ENCODE results near the gene INPP5D.

Gene INPP5D

DNA sequence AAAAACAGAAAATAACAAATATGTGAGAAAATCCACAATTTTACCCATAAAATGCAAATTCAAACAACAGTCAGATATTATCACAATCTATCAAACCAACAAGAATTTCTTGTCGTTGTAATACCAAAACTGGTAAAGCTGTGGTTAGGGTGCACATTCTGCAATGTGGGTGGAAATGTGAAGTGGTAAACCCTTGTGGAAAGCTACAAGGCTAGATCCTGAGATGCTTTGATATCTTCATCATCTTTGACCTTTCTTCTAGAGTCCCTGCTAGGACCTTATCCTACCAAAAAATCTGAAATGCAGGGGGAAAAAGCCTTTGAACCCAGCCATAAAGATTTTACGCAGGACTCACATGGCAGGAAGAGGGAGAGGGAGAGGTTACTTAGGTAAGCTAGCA lies 174.1 kb downstream of the INPP5D start:
- peaks cover 4% of the 10 kb centered on the region; the same call in 1 of the 2 replicates for H3K4me1 ChIP-seq
- no peak for TF ChIP-seq Cebpa-rat (IDR thresholded peaks at IDR 0.05)
- no peaks in the 10 kb centered on the region for H4K20me1 ChIP-seq
- no peak overlapping the region for H3K4me2 ChIP-seq
- no peak overlapping the region for H3K4me3 ChIP-seq
- H3K9ac ChIP-seq: no peak overlapping the region
- H3K27me3 ChIP-seq: no peaks in the 10 kb centered on the region
- H3K27ac ChIP-seq: no peak overlapping the region
- no peaks in the 10 kb centered on the region for H3K36me3 ChIP-seq
- H3K9me3 ChIP-seq: no peaks in the 10 kb centered on the region

DNA sequence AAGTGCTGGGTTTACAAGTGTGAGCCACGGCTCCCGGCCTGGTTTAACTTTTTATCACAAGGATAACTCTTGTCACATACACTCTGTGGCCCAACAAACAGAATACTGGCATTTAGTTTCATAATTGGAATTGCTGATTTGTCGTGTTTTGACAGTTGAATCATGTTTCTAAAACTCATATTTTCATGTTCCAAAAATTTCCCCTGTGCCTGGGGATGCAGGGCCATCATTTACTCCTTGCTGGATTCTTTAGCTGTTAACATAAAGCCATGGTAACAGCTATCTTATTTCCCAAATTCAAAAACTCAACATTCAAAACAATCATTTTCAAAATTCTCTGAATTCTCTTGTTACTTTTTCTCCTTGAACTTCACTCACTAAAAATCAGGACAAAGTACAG lies 174.9 kb downstream of the INPP5D start:
- no peaks in the 10 kb centered on the region for H3K9me3 ChIP-seq
- no peaks in the 10 kb centered on the region for H3K36me3 ChIP-seq
- TF ChIP-seq Cebpa-rat (IDR thresholded peaks at IDR 0.05): no peak
- no peaks in the 10 kb centered on the region for H4K20me1 ChIP-seq
- H3K27me3 ChIP-seq: no peaks in the 10 kb centered on the region
- no peak overlapping the region for H3K4me3 ChIP-seq
- peaks cover 5% of the 10 kb centered on the region; the same call in 1 of the 2 replicates for H3K4me1 ChIP-seq
- H3K4me2 ChIP-seq: no peak overlapping the region
- H3K27ac ChIP-seq: no peak overlapping the region
- H3K9ac ChIP-seq: no peak overlapping the region

DNA sequence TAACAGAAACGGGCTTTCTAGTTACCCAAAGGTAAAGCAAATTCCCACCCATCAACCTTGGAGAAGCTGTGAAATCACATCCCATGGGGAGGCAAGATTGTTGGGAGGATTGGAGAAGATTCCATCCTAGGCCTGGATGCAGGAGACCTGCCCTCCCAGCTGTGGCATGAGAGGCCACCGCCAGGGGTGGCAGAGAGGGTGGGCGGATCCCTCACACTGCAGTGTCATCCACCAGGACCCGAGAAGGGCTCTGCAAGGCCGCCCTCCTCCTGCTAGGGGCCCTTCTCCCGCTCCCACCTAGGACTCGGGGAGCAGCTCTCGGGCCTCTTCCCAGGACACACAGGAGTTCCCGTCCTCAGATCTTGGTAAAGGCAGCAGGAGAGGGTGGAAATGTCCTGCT lies 175.8 kb downstream of the INPP5D start:
- Histone ChIP-seq H3K9ac (no peak overlapping the region), H3K27ac (no peak overlapping the region), H3K36me3 (no peaks in the 10 kb centered on the region), H3K9me3 (no peaks in the 10 kb centered on the region), H3K4me1 (peaks cover 11% of the 10 kb centered on the region), H3K4me2 (no peak overlapping the region), H4K20me1 (no peaks in the 10 kb centered on the region), H3K27me3 (no peaks in the 10 kb centered on the region), H3K4me3 (no peak overlapping the region)
- no peak for TF ChIP-seq Cebpa-rat (IDR thresholded peaks at IDR 0.05)

DNA sequence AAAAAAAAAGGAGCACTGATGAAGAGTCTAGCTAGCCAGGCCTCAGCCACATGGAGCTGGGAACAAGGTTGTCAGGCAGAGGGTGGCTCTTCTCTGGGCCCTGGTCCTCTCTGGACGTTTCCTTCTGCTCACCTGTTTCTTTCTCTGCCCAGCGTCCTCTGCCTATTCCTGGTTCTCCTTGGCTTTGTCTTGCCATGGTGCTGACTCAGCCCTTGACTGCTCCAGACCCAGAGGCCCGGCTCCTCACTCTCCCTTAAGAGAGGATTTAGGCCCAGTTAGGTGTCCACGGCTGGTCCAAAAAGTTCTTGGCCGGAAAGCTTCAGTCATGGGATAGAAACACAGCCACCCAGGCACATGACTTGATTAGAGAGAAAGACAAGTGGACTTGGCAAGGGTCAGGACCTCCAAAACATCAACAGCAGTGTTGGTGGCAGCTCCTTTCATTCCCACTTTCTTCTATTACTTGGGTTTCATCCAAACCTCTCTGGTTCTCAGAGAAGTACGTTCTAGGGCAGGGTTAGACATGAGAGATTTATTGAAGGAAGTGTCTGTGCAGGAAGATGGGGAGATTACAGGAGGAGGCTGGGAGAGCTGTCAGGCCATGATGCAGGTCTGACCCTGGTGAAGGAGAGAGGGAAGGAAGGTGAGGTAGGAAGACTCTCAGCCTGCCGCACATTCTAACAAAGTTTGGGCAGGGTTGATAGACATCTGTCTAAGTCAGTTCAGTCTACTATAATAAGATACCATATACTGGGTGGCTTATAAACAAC lies 176.9 kb downstream of the INPP5D start:
- no peaks in the 10 kb centered on the region for H3K27me3 ChIP-seq
- H3K27ac ChIP-seq: no peak overlapping the region
- no peak overlapping the region for H3K4me2 ChIP-seq
- H3K4me1 ChIP-seq: peaks cover 12% of the 10 kb centered on the region
- H3K36me3 ChIP-seq: no peaks in the 10 kb centered on the region
- no peak overlapping the region for H3K9ac ChIP-seq
- H3K9me3 ChIP-seq: no peaks in the 10 kb centered on the region
- no peak overlapping the region for H3K4me3 ChIP-seq
- no peak for TF ChIP-seq Cebpa-rat (IDR thresholded peaks at IDR 0.05)
- H4K20me1 ChIP-seq: no peaks in the 10 kb centered on the region

DNA sequence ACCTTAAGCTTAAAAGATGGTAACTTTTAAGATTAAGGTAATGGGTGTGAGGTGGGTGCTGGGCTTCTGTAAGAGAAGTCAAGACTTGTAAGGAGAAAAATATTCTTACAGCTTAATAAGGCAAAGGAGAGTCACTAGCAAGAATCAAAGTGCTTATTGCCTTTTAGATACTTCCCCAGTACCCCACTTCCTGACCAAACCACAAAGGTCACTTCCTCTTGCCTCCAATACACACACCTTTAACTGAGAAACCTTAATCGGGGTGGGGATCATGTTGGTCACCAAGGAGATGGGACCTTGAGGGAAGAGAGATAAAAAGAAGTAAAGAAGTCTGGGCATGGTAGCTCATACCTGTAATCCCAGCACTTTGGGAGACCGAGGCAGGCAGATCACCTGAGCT lies 180.8 kb downstream of the INPP5D start:
- Histone ChIP-seq H3K4me2 (no peak overlapping the region), H3K27ac (no peak overlapping the region), H3K4me1 (peaks cover 18% of the 10 kb centered on the region), H3K9me3 (no peaks in the 10 kb centered on the region), H4K20me1 (no peaks in the 10 kb centered on the region), H3K36me3 (no peaks in the 10 kb centered on the region), H3K9ac (no peak overlapping the region), H3K4me3 (no peak overlapping the region), H3K27me3 (no peaks in the 10 kb centered on the region)
- TF ChIP-seq Cebpa-rat (IDR thresholded peaks at IDR 0.05): no peak

DNA sequence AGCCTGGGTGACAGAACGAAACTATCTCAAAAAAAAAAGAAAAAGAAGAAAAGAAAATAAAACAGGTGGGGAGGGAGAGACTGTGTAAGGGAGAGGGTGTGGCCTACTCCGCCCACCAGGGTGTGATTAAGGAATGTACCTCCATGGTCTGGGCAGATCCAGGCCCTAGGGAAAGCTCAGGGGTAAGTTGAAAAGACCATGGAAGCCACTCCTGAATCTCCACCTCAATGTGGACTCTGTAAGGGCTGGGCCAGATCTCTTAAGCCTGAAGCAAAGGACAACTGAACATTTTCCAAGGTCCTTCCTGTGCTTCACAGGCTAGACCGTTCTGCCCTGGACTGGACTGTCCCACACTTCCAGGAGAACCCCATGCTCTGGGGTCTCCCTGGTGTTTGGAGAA lies 181.7 kb downstream of the INPP5D start:
- Histone ChIP-seq H3K27ac (no peak overlapping the region), H3K36me3 (no peaks in the 10 kb centered on the region), H3K9ac (no peak overlapping the region), H4K20me1 (no peaks in the 10 kb centered on the region), H3K27me3 (no peaks in the 10 kb centered on the region), H3K9me3 (no peaks in the 10 kb centered on the region), H3K4me2 (no peak overlapping the region), H3K4me3 (no peak overlapping the region), H3K4me1 (peaks cover 18% of the 10 kb centered on the region)
- no peak for TF ChIP-seq Cebpa-rat (IDR thresholded peaks at IDR 0.05)

DNA sequence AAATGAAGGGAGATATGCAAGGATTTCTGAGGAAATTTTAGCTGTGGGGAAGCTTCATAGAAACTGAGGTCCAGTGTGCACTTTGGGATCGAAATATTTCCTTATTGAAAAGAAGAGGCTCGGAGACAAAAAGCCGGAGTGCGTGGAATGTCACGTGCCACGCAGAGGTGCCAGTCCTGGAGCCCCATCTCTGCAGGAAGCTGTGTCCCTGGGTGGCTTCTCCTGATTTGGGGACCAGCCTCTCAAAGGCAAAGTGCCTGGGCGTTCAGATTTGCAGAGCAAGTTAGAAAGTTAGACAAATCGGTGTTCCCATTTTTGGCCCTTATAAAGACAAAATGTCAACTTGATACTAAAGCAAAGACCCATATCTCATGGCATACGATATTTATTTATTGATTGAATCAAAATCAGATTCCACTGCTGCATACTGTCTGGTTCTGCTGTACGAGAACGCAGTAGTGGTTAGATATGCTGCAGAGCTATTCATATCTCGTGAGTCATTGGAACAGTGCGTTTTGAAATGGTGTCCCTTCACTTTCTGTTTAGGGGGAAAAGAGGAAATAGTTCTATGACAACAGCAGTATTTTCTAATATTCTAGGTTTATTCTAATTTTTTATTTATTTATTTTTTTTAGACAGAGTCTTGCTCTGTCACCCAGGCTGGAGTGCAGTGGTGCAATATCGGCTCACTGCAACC lies 182.2 kb downstream of the INPP5D start:
- Histone ChIP-seq H3K4me1 (peaks cover 20% of the 10 kb centered on the region), H4K20me1 (no peaks in the 10 kb centered on the region), H3K9ac (no peak overlapping the region), H3K4me2 (no peak overlapping the region), H3K4me3 (no peak overlapping the region), H3K27me3 (no peaks in the 10 kb centered on the region), H3K36me3 (no peaks in the 10 kb centered on the region), H3K27ac (no peak overlapping the region), H3K9me3 (no peaks in the 10 kb centered on the region)
- no peak for TF ChIP-seq Cebpa-rat (IDR thresholded peaks at IDR 0.05)

DNA sequence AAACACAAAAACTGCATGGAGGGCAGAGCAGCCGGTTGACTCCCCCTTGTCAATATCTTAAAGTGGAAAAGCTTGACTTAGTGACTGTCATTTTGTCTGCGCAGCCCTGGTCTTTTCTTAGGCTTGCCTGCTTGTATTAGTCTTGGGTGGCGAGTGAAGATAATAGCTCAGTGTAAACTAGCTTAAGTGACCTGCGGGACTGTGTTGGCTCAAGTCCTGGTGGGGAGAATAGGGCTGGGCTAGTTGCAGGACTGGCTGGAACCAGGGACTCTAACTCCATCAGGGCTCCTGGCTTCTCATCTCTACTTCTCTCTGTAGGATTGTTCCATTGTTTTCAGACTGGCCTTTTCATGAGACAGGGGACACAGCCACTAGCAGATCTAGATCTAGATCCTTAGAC lies 183.2 kb downstream of the INPP5D start:
- no peak for TF ChIP-seq Cebpa-rat (IDR thresholded peaks at IDR 0.05)
- Histone ChIP-seq H3K36me3 (no peaks in the 10 kb centered on the region), H3K9me3 (no peaks in the 10 kb centered on the region), H3K9ac (no peak overlapping the region), H3K27ac (no peak overlapping the region), H4K20me1 (no peaks in the 10 kb centered on the region), H3K4me2 (peak overlapping the region; percentile 24; the same call in 1 of the 2 replicates), H3K4me3 (no peak overlapping the region), H3K4me1 (peaks cover 21% of the 10 kb centered on the region), H3K27me3 (no peaks in the 10 kb centered on the region)

DNA sequence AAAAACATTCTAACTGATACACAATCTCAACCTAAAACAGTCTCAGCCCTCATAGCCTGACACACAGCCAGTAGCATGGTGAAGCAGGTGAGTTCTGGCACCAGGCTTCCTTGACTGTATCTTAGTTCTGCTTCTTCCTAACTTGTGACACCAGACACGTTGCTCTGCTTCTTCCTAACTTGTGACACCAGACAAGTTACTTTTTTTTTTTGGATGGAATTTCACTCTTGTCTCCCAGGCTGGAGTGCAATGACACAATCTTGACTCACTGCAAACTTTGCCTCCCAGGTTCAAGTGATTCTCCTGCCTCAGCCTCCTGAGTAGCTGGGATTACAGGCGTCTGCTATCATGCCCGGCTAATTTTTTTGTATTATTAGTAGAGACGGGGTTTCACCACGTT lies 184.7 kb downstream of the INPP5D start:
- H3K4me2 ChIP-seq: no peak overlapping the region
- H3K4me1 ChIP-seq: peaks cover 16% of the 10 kb centered on the region
- no peak overlapping the region for H3K27ac ChIP-seq
- H3K9me3 ChIP-seq: no peaks in the 10 kb centered on the region
- H4K20me1 ChIP-seq: no peaks in the 10 kb centered on the region
- H3K4me3 ChIP-seq: no peak overlapping the region
- H3K36me3 ChIP-seq: no peaks in the 10 kb centered on the region
- no peak overlapping the region for H3K9ac ChIP-seq
- TF ChIP-seq Cebpa-rat (IDR thresholded peaks at IDR 0.05): no peak
- no peaks in the 10 kb centered on the region for H3K27me3 ChIP-seq

DNA sequence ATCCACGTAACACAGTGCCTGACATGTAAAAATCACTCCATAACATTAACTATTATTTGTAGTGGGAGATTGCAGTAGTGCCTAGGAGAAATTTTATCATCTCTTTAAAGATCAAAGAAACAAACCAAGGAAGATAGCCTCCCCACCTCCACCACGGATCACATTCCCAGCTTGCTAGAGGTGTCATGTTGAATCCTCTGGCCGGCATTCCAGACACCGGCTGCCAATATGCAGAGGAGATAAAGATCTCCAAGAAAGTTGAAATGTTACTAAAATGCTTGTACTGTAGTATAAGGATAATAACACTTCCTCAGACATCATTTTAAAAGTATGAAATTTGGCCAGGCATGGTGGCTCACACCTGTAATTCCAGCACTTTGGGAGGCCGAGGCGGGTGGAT lies 185.3 kb downstream of the INPP5D start:
- no peaks in the 10 kb centered on the region for H3K9me3 ChIP-seq
- no peaks in the 10 kb centered on the region for H3K36me3 ChIP-seq
- no peak for TF ChIP-seq Cebpa-rat (IDR thresholded peaks at IDR 0.05)
- no peak overlapping the region for H3K9ac ChIP-seq
- no peaks in the 10 kb centered on the region for H3K27me3 ChIP-seq
- H3K27ac ChIP-seq: no peak overlapping the region
- peaks cover 16% of the 10 kb centered on the region for H3K4me1 ChIP-seq
- no peaks in the 10 kb centered on the region for H4K20me1 ChIP-seq
- no peak overlapping the region for H3K4me3 ChIP-seq
- no peak overlapping the region for H3K4me2 ChIP-seq
